ENCODE measurements around the gene MIGA1. TPM values are rescaled to one million over a fixed set of nuclear protein-coding genes. Genes with fewer than 3 reads are reported as not detected.
"Not testable (repeated sequence)": the region's sequence is repeated elsewhere in the genome, so short reads cannot be mapped to it uniquely, and the experiment has no call there.

Gene MIGA1
- total RNA-seq, 1 donor from 2014 or later = 10.8 TPM

GRCh38 chr1:77906019-77906545 is 126.6 kb downstream of the MIGA1 start:
- Histone ChIP-seq H3K4me3 (no peak overlapping the region), H3K27me3 (no peaks in the 10 kb centered on the region), H3K4me1 (no peaks in the 10 kb centered on the region), H3K27ac (no peak overlapping the region), H3K36me3 (no peaks in the 10 kb centered on the region), H3K9me3 (no peaks in the 10 kb centered on the region)
- intact Hi-C loops (cut with DNase I) = no loop called here
- TF ChIP-seq, protein P1, sequence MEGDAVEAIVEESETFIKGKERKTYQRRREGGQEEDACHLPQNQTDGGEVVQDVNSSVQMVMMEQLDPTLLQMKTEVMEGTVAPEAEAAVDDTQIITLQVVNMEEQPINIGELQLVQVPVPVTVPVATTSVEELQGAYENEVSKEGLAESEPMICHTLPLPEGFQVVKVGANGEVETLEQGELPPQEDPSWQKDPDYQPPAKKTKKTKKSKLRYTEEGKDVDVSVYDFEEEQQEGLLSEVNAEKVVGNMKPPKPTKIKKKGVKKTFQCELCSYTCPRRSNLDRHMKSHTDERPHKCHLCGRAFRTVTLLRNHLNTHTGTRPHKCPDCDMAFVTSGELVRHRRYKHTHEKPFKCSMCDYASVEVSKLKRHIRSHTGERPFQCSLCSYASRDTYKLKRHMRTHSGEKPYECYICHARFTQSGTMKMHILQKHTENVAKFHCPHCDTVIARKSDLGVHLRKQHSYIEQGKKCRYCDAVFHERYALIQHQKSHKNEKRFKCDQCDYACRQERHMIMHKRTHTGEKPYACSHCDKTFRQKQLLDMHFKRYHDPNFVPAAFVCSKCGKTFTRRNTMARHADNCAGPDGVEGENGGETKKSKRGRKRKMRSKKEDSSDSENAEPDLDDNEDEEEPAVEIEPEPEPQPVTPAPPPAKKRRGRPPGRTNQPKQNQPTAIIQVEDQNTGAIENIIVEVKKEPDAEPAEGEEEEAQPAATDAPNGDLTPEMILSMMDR (IDR thresholded peaks at IDR 0.05) = no peak
- TF ChIP-seq POLR2A (IDR thresholded peaks at IDR 0.05) (no peak), POLR2AphosphoS5 (IDR thresholded peaks at IDR 0.05; ENCODE audit: insufficient read depth in 1 of 2, low read depth in 1 of 2) (no peak)
- no peak for DNase-seq (ENCODE audit: extremely low spot score in 2 of 2)

DNA sequence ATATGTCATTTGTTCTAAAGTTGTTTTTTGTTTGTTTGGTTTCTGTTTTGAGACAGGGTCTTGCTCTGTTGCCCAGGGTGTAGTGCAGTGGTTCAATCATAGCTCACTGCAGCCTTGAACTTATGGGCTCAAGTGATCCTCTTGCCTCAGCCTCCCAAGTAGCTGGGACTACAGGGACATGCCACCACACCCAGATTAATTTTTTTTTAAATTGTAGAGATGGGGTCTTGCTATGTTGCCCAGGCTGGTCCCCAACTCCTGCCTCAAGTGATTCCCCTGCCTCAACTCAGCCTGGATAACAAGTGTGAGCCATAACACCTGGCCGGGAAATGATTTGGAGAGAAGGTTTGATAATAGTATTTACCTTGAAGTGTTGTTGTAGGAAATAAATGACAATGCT is 127.2 kb downstream of the MIGA1 start:
- no peaks in the 10 kb centered on the region for H3K9me3 ChIP-seq
- H3K27ac ChIP-seq = no peak overlapping the region
- H3K4me3 ChIP-seq = no peak overlapping the region
- H3K36me3 ChIP-seq = no peaks in the 10 kb centered on the region
- intact Hi-C loops (cut with DNase I) = no loop called here
- no peaks in the 10 kb centered on the region for H3K27me3 ChIP-seq
- no peaks in the 10 kb centered on the region for H3K4me1 ChIP-seq
- no peak for DNase-seq (ENCODE audit: extremely low spot score in 2 of 2)
- no peak for TF ChIP-seq POLR2A (IDR thresholded peaks at IDR 0.05)
- TF ChIP-seq POLR2AphosphoS5 (IDR thresholded peaks at IDR 0.05; ENCODE audit: insufficient read depth in 1 of 2, low read depth in 1 of 2) = no peak
- TF ChIP-seq, protein P1 (IDR thresholded peaks at IDR 0.05) = no peak

GRCh38 chr1:77910116-77910515 is 130.7 kb downstream of the MIGA1 start:
- Histone ChIP-seq H3K27me3 (no peaks in the 10 kb centered on the region), H3K4me3 (no peak overlapping the region), H3K9me3 (no peaks in the 10 kb centered on the region), H3K4me1 (no peaks in the 10 kb centered on the region), H3K27ac (no peak overlapping the region), H3K36me3 (no peaks in the 10 kb centered on the region)
- intact Hi-C loops (cut with DNase I) = no loop called here
- TF ChIP-seq POLR2AphosphoS5 (IDR thresholded peaks at IDR 0.05; ENCODE audit: insufficient read depth in 1 of 2, low read depth in 1 of 2) = no peak
- TF ChIP-seq, protein P1 (IDR thresholded peaks at IDR 0.05) = no peak
- no peak for TF ChIP-seq POLR2A (IDR thresholded peaks at IDR 0.05)
- DNase-seq (ENCODE audit: extremely low spot score in 2 of 2) = no peak

DNA sequence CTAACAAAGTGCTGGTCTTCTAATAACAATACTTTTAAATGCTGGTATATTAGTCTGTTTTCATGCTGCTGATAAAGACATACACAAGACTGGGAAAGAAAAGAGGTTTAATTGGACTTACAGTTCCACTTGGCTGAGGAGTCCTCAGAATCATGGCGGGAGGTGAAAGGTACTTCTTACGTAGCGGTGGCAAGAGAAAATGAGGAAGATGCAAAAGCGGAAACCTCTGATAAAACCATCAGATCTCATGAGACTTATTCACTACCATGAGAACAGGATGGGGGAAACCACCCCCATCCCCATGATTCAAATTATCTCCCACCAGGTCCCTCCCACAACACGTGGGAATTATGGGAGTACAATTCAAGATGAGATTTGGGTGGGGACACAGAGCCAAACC is 139.5 kb downstream of the MIGA1 start:
- H3K4me1 ChIP-seq; DNase-seq (ENCODE audit: extremely low spot score in 2 of 2); intact Hi-C loops (cut with DNase I); H3K27me3 ChIP-seq; H3K27ac ChIP-seq; H3K36me3 ChIP-seq; H3K9me3 ChIP-seq; H3K4me3 ChIP-seq: not testable (repeated sequence)

DNA sequence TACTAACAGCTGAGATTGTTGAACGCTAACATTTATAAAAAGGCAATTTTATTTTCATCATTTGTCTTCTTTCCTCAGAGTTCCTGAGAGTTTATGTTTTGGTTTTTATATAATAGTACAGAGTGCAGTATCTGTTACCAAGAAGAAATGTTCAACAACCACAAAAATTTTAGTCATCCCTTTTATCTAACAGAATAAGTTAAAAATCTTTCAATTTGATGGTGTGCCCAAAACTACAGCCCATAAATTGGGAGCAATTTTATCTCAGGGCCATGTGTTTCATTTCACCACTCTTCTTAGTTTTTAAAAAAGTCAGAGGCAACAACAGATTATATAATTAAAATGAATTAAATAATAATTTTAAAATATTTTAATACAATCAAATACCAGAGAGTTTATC is 146.1 kb downstream of the MIGA1 start:
- H3K36me3 ChIP-seq = no peaks in the 10 kb centered on the region
- intact Hi-C loops (cut with DNase I) = no loop called here
- DNase-seq (ENCODE audit: extremely low spot score in 2 of 2) = no peak

More for the DNA sequence above, 146.1 kb downstream of the MIGA1 start:
- no peak overlapping the region for H3K4me3 ChIP-seq
- H3K27ac ChIP-seq = no peak overlapping the region
- no peaks in the 10 kb centered on the region for H3K27me3 ChIP-seq
- TF ChIP-seq POLR2AphosphoS5 (IDR thresholded peaks at IDR 0.05; ENCODE audit: insufficient read depth in 1 of 2, low read depth in 1 of 2) = no peak
- no peak for TF ChIP-seq POLR2A (IDR thresholded peaks at IDR 0.05)
- TF ChIP-seq, protein P1 (IDR thresholded peaks at IDR 0.05) = no peak
- no peaks in the 10 kb centered on the region for H3K4me1 ChIP-seq
- H3K9me3 ChIP-seq = no peaks in the 10 kb centered on the region

All from vagina (tissue), 2 donors.